Stimulated activated CD4-positive, alpha-beta T cell treated with anti-CD3 and anti-CD28 coated beads, Interleukin-4, amount 100 ng/mL, for 1 hour (primary cell): Measurements from ENCODE around the gene ANKRD36B.
"Not testable (repeated sequence)": the region's sequence is repeated elsewhere in the genome, so short reads cannot be mapped to it uniquely, and the experiment has no call there.

ENCODE experiments used
- DNase-seq: peaks from one replicate; pipeline ENCODE4 v3.0.0-alpha.2; 2020

ANKRD36B gene

DNA sequence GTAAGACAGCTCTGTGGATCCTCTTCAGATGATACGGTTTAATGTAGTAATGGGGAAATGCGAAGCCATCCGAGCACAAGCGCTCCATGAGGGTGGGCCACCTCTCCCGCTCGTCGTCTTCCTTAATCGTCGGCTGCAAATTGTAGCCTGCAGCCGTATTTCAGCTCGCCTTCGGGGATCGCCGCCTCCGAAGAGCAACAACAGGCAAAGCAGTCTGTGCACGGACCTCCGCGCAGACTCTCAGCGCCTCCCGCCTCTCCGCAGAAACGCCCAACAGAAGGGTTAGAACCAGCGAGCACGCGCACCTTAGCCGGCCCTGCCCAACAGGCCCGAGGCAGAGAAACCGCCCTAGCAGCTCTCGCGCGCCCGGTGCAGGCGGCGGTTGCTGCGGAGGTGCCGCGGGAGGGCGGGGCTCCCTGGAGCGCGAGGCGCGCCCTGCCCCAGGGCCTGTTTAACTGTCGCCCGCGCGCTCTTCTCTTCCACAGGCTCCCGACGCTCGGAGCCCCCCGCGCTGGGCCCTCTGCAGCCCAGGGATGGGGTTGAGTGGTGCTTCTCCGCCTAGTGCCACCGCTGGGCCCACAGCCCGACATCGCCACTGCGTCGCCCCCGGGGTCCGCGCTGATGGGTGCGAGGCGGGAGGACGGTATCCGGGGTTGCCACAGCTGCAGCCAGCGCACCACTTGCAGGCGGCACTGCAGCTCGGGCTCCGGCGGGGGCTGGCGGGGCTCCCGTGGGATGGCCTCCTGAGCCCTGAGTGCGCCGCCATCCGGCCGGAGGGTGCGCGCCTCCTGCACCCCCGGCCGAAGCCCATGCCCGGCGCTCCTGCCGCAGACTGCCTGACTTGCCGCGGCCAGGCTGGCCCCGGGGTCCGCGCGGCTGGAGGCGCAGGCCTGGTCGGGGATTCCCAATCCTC lies at the start of gene ANKRD36B:
Gene ANKRD36B, minus strand, starts transcription at position 280 of the 913 bp plus-strand sequence. Its CDS starts 192 bp downstream, at position 88.
- peak; percentile 67 for DNase-seq

DNA sequence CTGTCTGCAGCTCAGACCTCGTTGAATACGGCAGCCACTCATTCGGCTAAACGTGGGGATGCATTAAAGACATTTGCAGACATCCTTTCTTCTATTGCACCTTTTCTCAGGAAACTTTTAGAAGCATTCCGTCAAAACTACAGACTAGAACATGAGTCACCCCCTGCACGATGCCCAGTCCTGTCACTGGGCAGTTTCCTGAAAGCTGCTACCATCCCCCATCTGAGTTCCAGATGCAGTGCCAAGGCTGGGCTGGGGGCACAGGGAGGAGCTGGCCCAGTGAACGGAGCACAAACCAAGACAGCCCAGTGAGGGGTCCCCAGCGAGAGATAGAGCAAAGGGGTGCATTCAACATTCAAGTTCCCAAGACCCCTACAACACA lies 36.4 kb upstream of the ANKRD36B start:
- not testable (repeated sequence) for DNase-seq

DNA sequence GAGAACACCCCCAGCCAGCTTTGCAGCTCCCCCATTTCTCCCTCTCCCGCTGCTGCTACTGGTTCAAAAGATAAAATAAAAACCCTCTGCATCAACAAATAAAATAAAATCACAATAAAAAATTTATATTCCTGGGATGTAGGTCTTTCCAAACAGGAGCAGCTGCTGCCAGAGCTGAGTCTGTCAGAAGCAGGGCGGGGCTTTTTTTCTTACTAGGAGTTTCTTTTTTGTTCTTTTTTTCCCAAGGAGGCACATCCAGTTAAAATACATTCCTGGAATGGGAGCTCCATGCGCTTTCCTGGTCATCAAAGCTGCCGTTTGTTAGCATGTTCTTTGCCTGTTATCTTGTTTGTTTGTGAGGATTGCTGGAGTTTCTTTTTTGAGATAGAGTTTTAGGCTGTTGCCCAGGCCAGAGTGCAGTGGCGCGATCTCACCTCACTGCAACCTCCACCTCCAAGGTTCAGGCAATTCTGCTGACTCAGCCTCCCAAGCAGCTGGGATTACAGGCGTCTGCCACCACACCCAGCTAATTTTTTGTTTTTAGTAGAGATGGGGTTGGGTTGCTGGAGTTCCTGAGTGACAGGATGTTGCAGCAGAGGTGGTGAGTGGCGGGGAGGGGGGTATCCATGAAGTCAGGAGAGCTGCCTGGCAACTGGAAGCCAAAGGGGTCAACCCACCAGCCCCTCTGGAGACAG lies 35.8 kb upstream of the ANKRD36B start:
- not testable (repeated sequence) for DNase-seq

DNA sequence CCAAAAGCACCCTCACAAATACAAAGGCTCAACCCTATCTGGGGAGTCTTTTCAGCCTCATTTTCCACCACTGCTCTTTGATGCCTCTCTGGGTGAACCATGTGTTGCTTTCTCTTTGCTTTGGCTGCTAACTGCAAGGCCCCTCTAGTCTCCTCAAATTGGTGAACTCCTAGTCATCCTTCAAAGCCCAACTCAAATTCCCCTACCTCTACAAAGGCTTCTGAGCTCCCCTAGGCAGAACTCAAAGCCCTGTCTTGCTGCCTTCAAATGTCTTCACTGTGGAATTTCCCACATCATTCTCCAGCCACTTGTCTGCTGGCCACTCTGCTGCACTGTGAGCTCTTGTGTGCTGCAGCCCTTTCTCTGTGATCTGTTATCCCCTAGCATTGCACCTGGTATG lies 33.3 kb upstream of the ANKRD36B start:
- not testable (repeated sequence) for DNase-seq

DNA sequence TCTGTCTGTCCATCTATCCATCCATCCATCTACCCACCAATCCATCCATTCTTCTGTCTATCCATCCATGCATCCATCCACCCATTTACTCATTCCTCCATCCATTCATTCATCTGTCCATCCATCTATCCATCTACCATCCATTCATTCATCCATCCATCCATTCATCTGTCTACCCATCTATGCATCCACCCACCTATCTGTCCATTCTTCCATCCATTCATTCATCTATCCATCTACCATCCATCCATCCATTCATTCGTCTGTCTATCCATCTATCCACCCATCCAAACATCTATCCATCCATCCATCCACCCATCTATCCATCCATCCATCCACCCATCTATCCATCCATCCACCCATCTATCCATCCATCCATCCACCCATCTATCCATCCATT lies 30.8 kb upstream of the ANKRD36B start:
- not testable (repeated sequence) for DNase-seq

DNA sequence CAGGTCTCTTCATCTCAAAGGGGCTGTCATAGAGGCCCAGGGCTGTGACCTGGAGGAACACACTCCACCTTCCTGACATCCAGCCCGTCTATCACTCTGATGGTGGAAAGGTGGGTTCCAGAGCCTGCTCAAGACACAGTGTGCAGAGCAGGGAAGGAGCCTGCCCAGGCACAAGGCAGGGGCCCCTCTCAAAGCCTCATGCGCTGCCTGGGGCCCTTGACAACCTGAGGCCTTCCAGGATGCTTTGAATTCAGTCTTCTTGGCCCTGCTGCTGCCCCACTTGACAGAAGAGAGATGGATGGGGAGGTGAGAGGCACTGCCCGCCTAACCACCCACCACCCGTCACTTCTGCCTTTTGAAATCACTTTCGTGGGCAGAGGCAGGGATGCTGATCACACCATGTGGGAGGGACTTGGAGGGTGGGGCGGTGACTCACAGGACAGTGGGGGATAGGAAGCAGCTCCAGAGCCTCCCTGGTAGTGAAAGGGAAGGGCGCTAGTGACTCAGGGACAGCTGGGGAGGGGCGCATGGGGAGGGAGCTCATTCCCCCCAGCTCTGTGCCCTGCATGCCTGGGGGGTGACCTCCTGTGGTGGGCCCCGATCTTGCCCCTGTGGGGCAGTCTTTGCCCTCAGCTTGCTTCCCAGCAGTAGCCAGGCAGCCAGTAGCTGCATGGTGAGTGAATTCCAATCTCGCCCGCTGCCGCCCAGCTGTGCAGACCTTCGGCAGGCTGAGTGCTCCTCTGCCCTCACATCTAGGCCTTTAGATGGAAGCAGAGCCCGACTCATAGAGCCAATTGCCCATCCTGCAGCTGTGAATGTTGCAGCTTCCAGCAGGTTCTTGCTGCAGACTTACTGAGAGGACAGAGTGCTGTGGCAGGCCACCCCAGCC lies 29.5 kb upstream of the ANKRD36B start:
- not testable (repeated sequence) for DNase-seq

DNA sequence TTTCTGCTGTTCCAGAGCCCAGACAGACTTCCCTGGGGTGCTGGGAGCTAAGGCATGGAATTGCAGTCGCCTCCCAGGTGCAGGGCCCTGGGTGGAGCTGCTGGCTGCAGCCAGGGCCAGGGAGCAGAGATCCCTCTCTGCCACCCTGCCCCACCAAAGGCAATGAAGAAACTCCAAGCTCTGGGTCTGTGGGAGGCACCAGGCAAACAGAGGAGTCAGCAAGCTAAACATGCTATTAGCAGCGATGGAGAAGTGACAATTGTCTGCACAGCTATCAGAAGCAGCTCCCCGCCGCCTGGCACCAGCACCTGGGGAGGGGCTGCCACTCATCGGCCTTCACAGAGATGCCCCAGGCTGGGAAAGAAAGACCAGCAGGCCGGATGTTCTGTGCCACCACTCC lies 28.2 kb upstream of the ANKRD36B start:
- no peak for DNase-seq

DNA sequence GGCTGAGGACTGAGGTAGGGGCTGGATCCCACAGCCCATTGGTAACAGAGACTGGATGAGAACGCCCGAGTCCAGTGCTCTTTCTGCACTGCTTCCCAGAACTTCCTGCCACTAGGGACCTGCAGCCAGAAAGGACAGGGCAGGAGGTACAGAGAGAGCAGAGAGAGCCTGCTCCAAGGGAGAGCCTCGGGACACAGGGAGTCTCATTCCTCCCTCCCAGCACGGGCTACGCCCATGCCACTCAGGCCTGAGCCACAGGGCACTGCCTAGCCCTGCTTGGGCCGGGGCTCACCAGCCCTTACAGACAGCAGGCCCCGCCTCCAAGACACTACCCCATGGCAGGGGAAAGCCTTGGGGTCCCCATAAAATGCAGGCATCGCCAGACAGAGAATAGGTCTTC lies 26.1 kb upstream of the ANKRD36B start:
- DNase-seq: not testable (repeated sequence)

DNA sequence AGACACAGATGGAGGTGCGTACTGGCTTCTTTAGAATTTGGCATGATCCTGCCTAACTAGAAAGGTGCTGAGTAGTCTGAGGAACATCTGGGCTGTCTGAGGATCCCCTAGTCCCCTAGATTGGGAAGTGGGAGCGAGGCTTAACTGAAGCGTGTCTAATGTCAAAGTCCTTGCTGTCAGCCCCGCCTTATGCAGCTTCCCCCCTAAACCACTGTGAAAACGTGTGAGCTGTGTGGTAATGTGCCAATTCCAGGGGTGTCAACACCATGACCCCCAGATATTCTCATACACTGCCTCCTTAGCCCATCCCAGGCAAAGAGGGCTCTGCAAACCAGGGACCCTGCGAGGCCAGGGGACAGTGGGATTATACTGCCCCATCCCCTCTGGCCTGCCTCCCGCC lies 22.2 kb upstream of the ANKRD36B start:
- DNase-seq: not testable (repeated sequence)

DNA sequence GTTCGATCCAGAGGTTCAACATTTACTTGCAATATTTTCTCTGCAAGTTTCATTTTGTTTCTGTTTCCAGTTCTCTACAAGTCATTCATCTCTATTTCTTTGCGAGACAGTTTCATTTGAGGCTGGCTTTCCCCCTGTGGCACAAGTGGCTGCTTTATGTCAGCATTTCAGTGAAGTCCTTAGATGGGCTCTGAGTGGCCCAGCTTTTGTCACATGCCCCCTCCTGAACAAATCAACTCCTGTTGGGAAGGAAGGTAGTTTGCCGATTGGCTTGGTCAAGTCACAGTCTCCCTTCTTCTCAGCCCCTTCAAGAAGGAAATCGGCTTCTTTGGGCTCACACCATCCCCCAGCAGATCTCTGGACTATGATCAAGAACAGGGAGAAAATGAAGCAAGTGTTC lies 19.1 kb upstream of the ANKRD36B start:
- not testable (repeated sequence) for DNase-seq

DNA sequence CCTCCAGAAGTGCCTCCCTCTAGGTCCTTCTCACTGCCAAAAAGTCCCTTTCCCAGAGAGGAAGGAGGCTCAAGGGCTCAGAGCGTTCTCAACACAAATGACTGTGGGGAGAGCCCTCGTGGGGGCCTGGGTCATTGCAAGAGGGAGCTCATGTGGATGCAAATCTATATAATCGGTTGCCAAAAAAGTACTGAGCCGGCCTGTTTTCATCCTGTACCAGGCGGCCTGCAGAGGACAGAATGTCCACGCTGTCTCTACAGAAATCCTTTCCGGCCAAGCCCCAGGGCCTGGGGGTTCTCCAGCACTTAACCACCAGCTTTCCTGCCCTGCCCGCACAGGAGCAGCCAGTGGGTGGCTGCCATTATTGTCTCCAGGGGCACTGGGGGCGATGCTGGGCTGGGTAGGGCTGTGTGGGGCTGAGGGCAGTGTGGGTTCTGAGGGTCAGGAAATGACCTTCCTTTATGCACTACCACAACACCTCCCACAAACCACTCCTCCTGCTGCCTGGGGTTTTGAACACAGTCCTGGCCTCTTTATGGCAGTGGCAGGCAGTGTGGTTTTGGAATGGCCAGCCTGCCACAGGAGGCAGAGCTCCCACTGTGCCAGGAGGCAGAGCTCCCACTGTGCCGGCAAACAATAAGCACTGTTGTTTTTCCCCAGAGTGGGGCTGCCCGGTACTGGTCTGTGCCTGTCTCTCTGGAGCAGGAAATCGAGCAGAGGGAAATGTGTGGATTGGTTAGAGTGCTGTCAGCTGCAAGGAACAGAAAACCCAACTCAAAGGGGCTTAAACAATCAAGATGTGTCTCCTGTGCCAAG lies 16.1 kb upstream of the ANKRD36B start:
- DNase-seq: not testable (repeated sequence)

DNA sequence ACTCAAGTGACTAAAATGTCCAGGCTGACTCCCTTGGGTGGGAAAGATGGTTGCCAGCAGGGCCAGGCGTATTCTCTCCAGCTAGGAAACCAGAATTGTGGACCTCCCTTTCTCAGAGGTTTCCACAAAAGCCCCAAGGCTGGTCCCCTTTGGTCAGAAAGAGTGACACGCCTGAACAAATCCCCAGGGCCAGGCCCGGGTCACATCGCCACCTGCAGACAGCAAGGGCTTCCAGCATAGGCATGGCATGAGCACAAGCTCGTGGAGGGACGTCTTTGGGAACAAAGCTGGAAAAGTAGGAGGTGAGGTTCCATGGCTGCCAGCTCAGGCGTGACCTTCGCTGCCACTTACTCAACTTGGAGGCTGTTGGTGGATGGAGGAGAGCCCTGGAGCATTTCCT lies 15.4 kb upstream of the ANKRD36B start:
- not testable (repeated sequence) for DNase-seq

DNA sequence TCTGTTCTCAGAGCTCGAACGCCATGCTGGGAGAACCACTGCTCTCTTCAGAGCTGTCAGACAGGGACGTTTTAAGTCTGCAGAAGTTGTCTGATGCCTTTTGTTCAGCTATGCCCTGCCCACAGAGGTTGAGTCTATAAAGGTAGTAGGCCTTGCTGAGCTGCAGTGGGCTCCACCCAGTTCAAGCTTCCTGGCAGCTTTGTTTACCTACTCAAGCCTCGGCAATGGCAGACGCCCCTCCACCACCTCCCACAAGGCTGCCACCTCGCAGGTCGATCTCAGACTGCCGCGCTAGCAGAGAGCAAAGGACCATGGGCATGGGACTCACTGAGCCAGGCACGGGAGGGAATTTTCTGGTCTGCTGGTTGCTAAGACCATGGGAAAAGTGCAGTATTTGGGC lies 11.9 kb upstream of the ANKRD36B start:
- DNase-seq: not testable (repeated sequence)

DNA sequence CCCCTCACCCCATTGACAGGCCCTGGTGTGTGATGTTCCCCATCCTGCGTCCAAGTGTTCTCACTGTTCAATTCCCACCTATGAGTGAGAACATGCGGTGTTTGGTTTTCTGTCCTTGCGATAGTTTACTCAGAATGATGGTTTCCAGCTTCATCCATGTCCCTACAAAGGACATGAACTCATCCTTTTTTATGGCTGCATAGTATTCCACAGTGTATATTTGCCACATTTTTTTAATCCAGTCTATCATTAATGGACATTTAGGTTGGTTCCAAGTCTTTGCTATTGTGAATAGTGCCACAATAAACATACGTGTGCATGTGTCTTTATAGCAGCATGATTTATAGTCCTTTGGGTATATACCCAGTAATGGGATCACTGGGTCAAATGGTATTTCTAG lies 6.5 kb upstream of the ANKRD36B start:
- DNase-seq: not testable (repeated sequence)

DNA sequence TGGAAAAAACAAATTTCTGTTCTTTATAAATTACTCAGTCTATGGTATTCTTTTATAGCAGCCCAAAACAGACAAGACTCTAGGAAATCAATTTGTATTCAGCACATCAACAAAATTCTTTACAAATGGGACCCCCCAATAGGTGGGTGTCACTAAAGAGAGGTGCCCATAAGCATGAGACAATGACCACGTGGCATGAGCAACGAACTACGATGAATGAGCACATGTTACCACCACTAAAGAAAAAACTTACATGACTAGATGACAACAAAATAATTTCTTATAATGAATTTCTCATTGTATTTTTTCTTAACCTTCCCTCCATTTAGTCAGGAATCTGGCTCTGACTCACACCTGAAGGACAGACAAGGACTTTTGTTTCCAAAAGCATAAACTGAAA lies 3.8 kb upstream of the ANKRD36B start:
- not testable (repeated sequence) for DNase-seq

DNA sequence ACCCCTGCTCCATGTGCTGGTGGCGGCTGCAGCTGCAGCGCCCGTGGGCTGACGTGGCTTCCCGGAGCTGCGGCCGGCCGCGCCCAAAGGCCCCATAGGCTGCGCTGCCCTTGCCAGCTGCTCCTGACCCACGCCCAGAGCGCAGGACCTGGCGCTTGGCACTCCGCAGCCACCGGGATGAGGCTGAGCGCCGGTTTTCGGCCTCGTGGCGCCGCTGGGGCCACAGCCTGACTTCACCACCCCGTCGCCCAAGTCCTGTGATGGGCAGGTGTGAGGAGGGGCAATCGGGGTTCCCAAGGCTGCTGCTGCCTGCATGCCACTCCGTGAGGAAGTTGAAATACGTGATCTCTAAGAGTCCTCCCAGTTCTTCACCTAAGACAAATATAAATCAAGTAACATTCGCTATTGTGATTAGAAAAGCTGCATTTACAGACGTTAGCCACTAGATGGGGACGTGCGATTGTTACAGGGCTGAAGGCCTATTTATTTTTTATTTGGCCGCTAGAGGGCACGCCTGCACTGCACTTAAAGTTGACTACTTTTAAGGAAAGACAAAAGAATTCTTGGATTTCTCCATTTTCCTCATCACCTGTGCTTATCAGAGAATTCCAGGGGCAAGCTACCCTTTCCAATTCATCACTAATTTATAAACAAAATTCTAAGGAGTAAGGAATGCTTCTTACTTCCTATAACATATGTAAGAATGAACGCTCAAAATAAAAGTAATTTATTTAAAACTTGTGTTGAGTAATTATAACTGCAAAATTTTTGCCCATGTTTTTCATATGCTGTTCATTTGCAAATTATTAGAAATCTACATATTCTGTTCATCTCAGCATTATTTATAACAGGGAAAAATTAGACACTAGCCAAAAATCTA lies 1.1 kb upstream of the ANKRD36B start:
- DNase-seq: peak; percentile 53

DNA sequence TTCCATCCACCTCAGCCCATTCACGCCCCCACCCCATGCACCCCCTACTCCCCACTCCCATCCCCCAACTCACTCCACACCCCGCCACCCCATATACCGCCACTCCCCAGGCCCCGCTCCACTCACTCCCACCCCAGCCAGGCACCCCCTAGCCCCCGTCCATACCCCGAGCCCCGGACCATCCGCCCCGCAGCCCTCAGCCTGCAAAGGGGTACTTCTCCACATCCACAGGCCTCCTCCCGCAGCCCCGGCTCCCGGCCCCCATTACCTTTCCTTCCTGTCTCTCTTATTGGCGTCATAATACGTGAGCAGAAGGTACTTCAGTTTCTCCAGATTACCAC lies 450 bp downstream of the ANKRD36B start:
- DNase-seq: not testable (repeated sequence)

DNA sequence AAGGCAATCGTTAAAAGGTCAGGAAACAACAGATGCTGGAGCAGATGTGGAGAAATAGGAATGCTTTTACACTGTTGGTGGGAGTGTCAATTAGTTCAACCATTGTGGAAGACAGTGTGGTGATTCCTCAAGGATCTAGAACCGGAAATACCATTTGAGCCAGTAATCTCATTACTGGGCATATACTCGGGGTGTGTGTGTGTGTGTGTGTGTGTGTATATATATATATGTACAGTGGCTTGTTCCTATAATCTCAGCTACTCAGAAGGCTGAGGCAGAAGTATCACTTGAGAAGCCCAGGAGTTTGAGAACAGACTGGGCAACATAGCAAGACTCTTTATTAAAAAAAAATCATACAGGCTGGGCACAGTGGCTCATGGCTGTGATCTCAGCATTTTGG lies 24.0 kb downstream of the ANKRD36B start:
- not testable (repeated sequence) for DNase-seq

DNA sequence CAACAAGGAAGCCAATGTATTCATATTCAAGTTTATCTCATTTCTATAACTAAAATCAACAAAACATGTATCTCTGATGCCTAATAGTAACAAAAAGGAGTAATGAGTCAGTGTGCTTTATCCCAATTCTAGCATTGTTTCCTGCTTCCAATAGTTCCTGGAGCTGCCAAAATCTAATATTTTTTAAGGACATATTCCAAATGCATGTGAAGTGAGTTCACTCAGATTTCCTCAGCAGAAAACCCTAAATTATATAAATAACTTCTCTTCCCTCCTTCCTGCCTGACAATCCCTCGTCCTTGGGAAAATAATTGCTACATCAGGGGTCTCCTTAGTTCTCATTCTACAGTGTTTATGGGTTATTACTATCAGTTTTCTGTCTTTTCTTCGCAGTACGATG lies 37.3 kb downstream of the ANKRD36B start:
- DNase-seq: not testable (repeated sequence)

DNA sequence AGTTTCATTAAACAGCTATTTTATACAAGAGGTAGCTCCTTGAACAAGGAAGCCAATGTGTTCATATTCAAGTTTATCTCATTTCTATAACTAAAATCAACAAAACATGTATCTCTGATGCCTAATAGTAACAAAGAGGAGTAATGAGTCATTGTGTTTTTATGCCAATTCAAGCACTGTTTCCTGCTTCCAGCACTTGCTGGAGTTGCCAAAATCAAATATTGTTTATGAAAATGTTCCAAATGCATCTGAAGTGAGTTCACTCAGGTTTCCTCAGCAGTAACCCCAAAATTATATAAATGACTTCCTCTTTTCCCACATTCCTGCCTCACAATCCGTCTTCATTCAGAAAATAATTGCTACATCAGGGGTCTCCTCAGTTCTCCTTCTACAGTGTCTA lies 39.2 kb downstream of the ANKRD36B start:
- not testable (repeated sequence) for DNase-seq

DNA sequence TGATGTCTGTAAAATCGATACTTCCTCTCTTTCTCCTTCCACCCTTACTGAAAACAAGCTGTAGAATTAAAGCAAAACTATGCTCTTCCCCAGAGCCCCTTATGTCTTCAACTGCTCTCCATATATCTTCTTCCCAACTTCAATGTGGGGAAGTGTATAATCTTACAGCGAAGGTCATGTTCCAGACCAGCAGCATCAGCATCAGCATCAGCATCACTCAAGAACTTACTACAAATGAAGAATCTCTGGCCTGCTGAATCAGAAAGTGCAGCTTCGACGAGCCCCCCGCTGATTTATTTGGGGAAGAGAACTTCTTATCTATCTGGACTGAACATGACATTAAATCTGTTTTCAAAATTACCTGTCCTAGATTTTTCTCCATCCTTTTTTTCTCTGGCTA lies 40.6 kb downstream of the ANKRD36B start:
- not testable (repeated sequence) for DNase-seq
